PC-3 (cell line): ENCODE measurements around the gene NMRK2. TPM values are rescaled to one million over a fixed set of nuclear protein-coding genes. Genes with fewer than 3 reads are reported as not detected.
"Not testable (repeated sequence)": the region's sequence is repeated elsewhere in the genome, so short reads cannot be mapped to it uniquely, and the experiment has no call there.

Experiments used
- ATAC-seq: fragments of 200-7000 bp; cut with Tn5 transposase; 2 replicates; pipeline ENCODE4 v1.9.1; 2020; ENCODE audit warnings: mild to moderate bottlenecking, moderate library complexity
- BruUV-seq: library from RNA; stranded (reverse); fragments of 400-500 nt; replicated peaks from 2 replicates; lab custom pipeline; 2021; lab: Mats Ljungman, UMichigan
- CTCF ChIA-PET: fragments of 300-600 bp; sonication (Branson Sonifier 250); formaldehyde crosslinking; loops from one replicate; lab custom pipeline; 2022; ENCODE audit warnings: antibody characterized with exemption; lab: Charles Lee
- POLR2A ChIA-PET: fragments of 300-600 bp; sonication (Branson Sonifier 250); formaldehyde crosslinking; loops from one replicate; lab custom pipeline; 2022; ENCODE audit warnings: antibody characterized with exemption; ENCODE audit not compliant: unreplicated experiment; lab: Charles Lee
- DNase-seq: peaks from one replicate; pipeline ENCODE4 v3.0.0-alpha.2; 2015
- H2AFZ ChIP-seq: fragments of 300-600 bp; sonication (generic); 2 replicates; pipeline ENCODE4 v1.6.0; 2016; ENCODE audit warnings: antibody characterized with exemption, low read length
- H3F3A ChIP-seq: fragments of 300-600 bp; sonication (generic); one replicate; pipeline ENCODE4 v1.6.0; 2017; ENCODE audit warnings: antibody characterized with exemption, low read length, control low read depth, mild to moderate bottlenecking; ENCODE audit not compliant: unreplicated experiment
- H3K27ac ChIP-seq: fragments of 300-600 bp; sonication (generic); 2 replicates; pipeline ENCODE4 v1.5.1; 2016; ENCODE audit warnings: mild to moderate bottlenecking, low read length
- H3K27me3 ChIP-seq: fragments of 300-600 bp; sonication (generic); 2 replicates; pipeline ENCODE4 v1.6.1; 2016; ENCODE audit warnings: low read length, mixed read lengths
- H3K36me3 ChIP-seq: fragments of 300-600 bp; sonication (generic); 2 replicates; pipeline ENCODE4 v1.6.1; 2016; ENCODE audit warnings: low read depth, mixed run types, low read length, mixed read lengths
- H3K4me1 ChIP-seq: fragments of 300-600 bp; sonication (generic); 2 replicates; pipeline ENCODE4 v1.5.1; 2016; ENCODE audit warnings: low read length; ENCODE audit not compliant: insufficient read depth
- H3K4me2 ChIP-seq: fragments of 300-600 bp; sonication (generic); 2 replicates; pipeline ENCODE4 v1.6.0; 2016; ENCODE audit warnings: low read length
- H3K4me3 ChIP-seq: fragments of 300-600 bp; sonication (generic); 2 replicates; pipeline ENCODE4 v1.5.1; 2016; ENCODE audit warnings: mild to moderate bottlenecking, low read length, mixed read lengths
- H3K79me2 ChIP-seq: fragments of 300-600 bp; sonication (generic); 2 replicates; pipeline ENCODE4 v1.6.1; 2017; ENCODE audit warnings: low read length, mixed read lengths
- H3K9ac ChIP-seq: fragments of 300-600 bp; sonication (generic); 2 replicates; pipeline ENCODE4 v1.6.0; 2016; ENCODE audit warnings: mild to moderate bottlenecking, low read length
- H3K9me2 ChIP-seq: fragments of 300-600 bp; sonication (generic); replicated peaks from 2 replicates; pipeline ENCODE4 v1.6.1; 2016; ENCODE audit warnings: mixed run types, low read length, mixed read lengths
- H3K9me3 ChIP-seq: fragments of 300-600 bp; sonication (generic); 2 replicates; pipeline ENCODE4 v1.6.1; 2016; ENCODE audit warnings: low read length, mixed read lengths
- H4K20me1 ChIP-seq: fragments of 300-600 bp; sonication (generic); 2 replicates; pipeline ENCODE4 v1.6.1; 2016; ENCODE audit warnings: low read length, mixed read lengths
- EZH2 ChIP-seq: fragments of 300-600 bp; sonication (generic); IDR thresholded peaks from one replicate; pipeline ENCODE4 v1.6.1; 2017; ENCODE audit warnings: antibody characterized with exemption, mild to moderate bottlenecking, low read length; ENCODE audit not compliant: unreplicated experiment
- EZH2phosphoT487 ChIP-seq: fragments of 300-600 bp; sonication (generic); IDR thresholded peaks from 2 replicates; pipeline ENCODE4 v1.6.1; 2018; ENCODE audit warnings: mild to moderate bottlenecking, antibody characterized with exemption, low read length, borderline replicate concordance
- intact Hi-C: fragments of 100-400 bp; cut with micrococcal nuclease; formaldehyde crosslinking; loops from 2 replicates; pipeline ENCODE4 v1.9.0; 2023
- total RNA-seq: library from RNA; depleted of rRNA; stranded (reverse); fragments of >200 nt; gene quantifications from 2 replicates; pipeline ENCODE4 v1.2.3, GENCODE V29; 2014
- TF ChIP-seq, protein P1 (sequence below): fragments of 300-600 bp; sonication (generic); conservative IDR thresholded peaks from 2 replicates; pipeline ENCODE4 v1.5.1; 2017; ENCODE audit warnings: antibody characterized with exemption, low read depth, mild to moderate bottlenecking, low read length

Gene NMRK2
- total RNA-seq, 1 experiment from 2014 or later = not detected

DNA sequence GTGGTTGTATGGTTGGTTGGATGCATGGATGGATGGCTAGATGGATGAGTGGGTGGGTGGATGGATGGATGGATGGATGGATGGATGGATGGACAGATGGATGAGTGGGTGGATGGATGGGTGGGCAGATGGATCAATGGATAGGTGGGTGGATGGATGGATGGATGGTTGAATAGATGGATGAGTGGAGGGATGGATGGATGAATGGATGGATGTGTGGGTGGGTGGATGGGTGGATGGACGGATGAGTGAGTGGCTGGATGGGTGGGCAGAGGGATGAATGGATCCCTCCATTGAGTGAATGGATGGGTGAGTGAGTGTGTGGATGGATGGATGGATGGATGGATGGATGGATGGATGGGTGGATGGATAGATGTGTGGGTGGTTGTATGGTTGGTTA is 9.0 kb upstream of the NMRK2 start:
- Histone ChIP-seq H3K4me3 (no peak overlapping the region), H2AFZ (no peak overlapping the region), H3F3A (no peaks in the 10 kb centered on the region), H3K9me3 (no peaks in the 10 kb centered on the region), H3K4me1 (no peaks in the 10 kb centered on the region), H3K27me3 (no peaks in the 10 kb centered on the region), H3K27ac (no peak overlapping the region), H4K20me1 (no peaks in the 10 kb centered on the region), H3K9ac (no peak overlapping the region), H3K4me2 (no peak overlapping the region), H3K36me3 (no peaks in the 10 kb centered on the region), H3K9me2 (no peaks in the 10 kb centered on the region), H3K79me2 (no peaks in the 10 kb centered on the region)
- TF ChIP-seq EZH2 = no peak
- no peak for TF ChIP-seq EZH2phosphoT487
- TF ChIP-seq, protein P1, sequence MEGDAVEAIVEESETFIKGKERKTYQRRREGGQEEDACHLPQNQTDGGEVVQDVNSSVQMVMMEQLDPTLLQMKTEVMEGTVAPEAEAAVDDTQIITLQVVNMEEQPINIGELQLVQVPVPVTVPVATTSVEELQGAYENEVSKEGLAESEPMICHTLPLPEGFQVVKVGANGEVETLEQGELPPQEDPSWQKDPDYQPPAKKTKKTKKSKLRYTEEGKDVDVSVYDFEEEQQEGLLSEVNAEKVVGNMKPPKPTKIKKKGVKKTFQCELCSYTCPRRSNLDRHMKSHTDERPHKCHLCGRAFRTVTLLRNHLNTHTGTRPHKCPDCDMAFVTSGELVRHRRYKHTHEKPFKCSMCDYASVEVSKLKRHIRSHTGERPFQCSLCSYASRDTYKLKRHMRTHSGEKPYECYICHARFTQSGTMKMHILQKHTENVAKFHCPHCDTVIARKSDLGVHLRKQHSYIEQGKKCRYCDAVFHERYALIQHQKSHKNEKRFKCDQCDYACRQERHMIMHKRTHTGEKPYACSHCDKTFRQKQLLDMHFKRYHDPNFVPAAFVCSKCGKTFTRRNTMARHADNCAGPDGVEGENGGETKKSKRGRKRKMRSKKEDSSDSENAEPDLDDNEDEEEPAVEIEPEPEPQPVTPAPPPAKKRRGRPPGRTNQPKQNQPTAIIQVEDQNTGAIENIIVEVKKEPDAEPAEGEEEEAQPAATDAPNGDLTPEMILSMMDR = no peak
- DNase-seq (no peak), ATAC-seq (no peak)
- no TSS peak for BruUV-seq
- POLR2A ChIA-PET = no interaction called here
- CTCF ChIA-PET = no interaction called here
- intact Hi-C loops = no loop called here

DNA sequence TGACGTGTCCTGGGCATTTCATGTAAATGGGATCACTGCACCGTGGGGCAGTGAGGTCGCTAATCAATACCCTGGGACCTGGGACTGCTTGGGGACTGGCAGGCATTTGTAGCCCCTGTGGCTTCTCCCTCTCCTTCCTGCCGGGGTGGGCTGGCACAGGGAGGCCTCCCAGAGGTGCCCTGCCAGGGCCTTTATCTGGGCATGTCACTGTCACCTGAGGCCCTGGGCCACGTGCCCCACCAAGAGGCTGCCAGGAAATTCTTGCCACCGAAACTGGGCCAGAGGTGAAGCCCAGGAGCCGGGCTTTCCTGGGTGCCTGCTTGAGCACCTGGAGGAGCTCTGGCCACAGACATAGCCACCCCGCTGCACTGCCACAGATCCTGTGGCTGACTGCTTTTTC is 1.8 kb upstream of the NMRK2 start:
- ATAC-seq (no peak), DNase-seq (no peak)
- CTCF ChIA-PET = interaction anchor here (0.6 kb wide), 1 partner anchor 78 kb away, joined by 3 read pairs; no protein-coding TSS in a partner anchor
- H2AFZ ChIP-seq = no peak overlapping the region
- BruUV-seq = no TSS peak
- no peaks in the 10 kb centered on the region for H3K9me3 ChIP-seq
- TF ChIP-seq, protein P1 = no peak
- TF ChIP-seq EZH2phosphoT487 (no peak), EZH2 (no peak)
- no peaks in the 10 kb centered on the region for H3F3A ChIP-seq
- intact Hi-C loops = no loop called here
- H3K4me1 ChIP-seq = no peaks in the 10 kb centered on the region
- H3K36me3 ChIP-seq = no peaks in the 10 kb centered on the region
- no peaks in the 10 kb centered on the region for H3K27me3 ChIP-seq
- no peak overlapping the region for H3K27ac ChIP-seq
- no peak overlapping the region for H3K4me3 ChIP-seq
- no peaks in the 10 kb centered on the region for H4K20me1 ChIP-seq
- H3K4me2 ChIP-seq = no peak overlapping the region
- no peak overlapping the region for H3K9ac ChIP-seq
- no peaks in the 10 kb centered on the region for H3K9me2 ChIP-seq
- POLR2A ChIA-PET = no interaction called here
- no peaks in the 10 kb centered on the region for H3K79me2 ChIP-seq

DNA sequence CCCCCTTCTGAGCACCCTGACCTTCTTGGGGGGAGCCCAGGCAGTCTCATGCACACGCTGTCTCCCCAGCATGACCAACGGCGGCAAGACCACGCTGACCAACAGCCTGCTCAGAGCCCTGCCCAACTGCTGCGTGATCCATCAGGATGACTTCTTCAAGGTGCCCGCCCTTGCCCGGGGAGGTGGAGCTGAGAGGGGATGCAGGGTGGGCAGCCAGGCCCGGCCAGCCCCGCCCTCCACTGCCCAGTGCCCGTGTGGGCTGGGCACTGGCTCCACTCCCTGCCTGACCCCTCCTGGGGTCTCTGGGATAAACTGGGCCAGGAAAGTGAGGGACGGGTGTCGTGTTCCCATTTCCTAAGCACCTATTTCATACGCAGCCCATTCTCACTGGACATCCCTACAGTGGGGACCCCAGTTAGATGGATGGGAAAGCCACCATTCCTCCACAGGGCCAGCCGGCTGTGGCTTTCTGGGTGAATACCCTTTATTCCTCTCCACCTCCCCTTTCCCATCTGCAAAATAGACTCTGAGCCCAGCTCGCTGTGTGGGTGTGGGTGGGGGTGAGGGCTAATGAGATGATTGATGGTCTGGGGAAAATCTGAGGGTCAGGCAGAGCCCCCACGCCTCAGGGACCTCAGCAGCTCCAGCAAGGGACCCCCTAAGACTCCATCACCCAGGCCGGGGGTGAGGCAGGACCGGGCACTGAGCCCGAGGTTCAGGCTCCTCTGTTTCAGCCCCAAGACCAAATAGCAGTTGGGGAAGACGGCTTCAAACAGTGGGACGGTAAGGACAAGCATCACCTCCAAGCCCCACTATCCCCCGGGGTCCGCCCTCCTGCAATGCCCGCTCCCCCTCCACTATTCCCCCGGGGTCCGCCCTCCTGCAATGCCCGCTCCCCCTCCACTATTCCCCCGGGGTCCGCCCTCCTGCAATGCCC is 3.9 kb downstream of the NMRK2 start:
- no peak overlapping the region for H3K27ac ChIP-seq
- ChIA-PET POLR2A (no interaction called here), CTCF (no interaction called here)
- H3K4me3 ChIP-seq = no peak overlapping the region
- no peaks in the 10 kb centered on the region for H3K36me3 ChIP-seq
- TF ChIP-seq EZH2 (no peak), EZH2phosphoT487 (no peak)
- TF ChIP-seq, protein P1 = no peak
- H3K4me2 ChIP-seq = no peak overlapping the region
- no peaks in the 10 kb centered on the region for H4K20me1 ChIP-seq
- H3K9me3 ChIP-seq = no peaks in the 10 kb centered on the region
- DNase-seq = no peak
- no peaks in the 10 kb centered on the region for H3K79me2 ChIP-seq
- H3K27me3 ChIP-seq = no peaks in the 10 kb centered on the region
- H3F3A ChIP-seq = no peaks in the 10 kb centered on the region
- ATAC-seq = no peak
- H3K4me1 ChIP-seq = no peaks in the 10 kb centered on the region
- no peak overlapping the region for H2AFZ ChIP-seq
- BruUV-seq = no TSS peak
- no peak overlapping the region for H3K9ac ChIP-seq
- H3K9me2 ChIP-seq = no peaks in the 10 kb centered on the region
- intact Hi-C loops = no loop called here

DNA sequence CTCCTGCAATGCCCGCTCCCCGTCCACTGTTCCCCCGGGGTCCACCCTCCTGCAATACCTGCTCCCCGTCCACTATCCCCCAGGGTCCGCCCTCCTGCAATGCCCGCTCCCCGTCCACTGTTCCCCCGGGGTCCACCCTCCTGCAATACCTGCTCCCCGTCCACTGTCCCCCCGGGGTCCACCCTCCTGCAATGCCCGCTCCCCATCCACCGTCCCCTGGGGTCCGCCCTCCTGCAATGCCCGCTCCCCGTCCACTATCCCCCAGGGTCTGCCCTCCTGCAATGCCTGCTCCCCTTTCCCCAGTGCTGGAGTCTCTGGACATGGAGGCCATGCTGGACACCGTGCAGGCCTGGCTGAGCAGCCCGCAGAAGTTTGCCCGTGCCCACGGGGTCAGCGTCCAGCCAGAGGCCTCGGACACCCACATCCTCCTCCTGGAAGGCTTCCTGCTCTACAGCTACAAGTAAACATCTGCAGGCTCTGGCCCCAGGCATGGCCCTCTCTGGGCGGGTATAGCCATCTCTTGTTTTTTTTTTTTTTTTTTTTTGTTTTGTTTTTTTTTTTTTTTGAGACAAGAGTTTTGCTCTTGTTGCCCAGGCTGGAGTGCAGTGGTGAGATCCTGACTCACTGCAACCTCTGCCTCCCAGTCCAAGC is 5.6 kb downstream of the NMRK2 start:
- H3K4me1 ChIP-seq, H3K27ac ChIP-seq, POLR2A ChIA-PET, CTCF ChIA-PET, H4K20me1 ChIP-seq, ATAC-seq, intact Hi-C loops, H3K9ac ChIP-seq, H3K79me2 ChIP-seq, BruUV-seq, H2AFZ ChIP-seq, H3K9me2 ChIP-seq, H3K4me2 ChIP-seq, H3F3A ChIP-seq, H3K27me3 ChIP-seq, H3K4me3 ChIP-seq, H3K9me3 ChIP-seq, DNase-seq, H3K36me3 ChIP-seq: not testable (repeated sequence)
